GM21576 (cell line): ENCODE measurements around the gene WNT9A.

Experiments used
- ATAC-seq: cut with Tn5 transposase; IDR thresholded peaks from one replicate; pipeline ENCODE4 v1.9.1; 2021; ENCODE audit warnings: mild to moderate bottlenecking, moderate library complexity; ENCODE audit not compliant: unreplicated experiment

The WNT9A gene

DNA sequence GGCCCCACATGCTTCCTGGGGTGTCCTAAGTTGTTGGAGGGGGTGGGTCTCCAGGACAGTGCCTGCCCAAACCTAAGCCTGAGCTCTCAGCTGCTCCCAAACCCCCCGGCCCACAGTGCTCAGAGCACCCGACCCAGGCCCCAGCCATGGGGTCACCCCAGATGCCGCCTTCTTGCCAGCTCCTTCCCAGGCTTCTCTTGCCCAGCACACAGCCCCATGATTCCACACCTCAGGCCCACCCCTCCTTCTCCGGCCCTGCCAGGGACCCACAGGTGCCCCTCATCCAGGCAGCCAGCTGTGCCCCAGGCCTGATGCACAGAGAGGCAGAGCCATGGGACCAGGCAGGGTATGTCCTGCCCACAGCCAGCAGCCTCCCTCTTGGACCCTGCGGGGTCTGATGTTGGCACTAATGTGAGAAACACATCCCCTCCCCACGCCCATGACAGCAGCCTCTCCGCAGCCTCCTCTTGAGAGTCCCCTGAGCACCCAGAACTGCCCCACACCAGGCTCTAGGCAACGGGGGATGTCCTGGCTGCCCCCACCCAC is 4.9 kb downstream of the WNT9A start:
- no peak for ATAC-seq

DNA sequence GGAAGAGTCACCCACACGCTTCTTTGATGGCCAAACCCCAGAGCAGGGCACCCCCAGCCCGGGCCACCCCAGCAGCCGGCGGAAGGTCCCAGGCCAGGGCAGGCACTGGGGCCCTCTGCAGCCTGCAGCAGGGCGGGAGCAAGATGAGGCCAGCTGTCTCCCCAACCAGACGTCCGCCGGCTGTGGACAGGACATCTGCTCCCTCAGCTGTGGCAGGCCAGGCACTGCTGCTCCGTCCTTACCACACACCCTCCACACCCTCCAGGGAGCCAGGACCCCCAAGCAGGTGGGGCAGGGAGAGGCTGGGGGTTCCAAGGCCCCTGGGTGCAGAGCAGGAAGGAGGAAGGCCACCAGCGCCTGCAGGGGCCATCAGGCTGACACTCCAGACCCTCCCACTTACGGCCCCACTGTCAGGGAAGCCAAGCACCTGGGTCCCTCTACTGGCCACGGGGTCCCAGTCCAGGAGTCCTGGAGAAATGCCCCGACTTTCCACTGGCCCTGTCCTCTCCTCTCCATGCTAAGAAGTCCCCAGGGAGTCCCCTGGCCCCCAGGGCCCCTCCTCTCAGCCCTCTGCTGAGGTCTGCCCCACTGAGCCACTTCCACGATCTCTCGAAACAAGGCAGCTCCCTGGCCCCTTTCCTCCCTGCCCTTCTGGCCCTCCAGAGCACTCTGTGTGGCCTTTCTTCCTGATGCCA is 5.6 kb downstream of the WNT9A start:
- ATAC-seq, result no peak

DNA sequence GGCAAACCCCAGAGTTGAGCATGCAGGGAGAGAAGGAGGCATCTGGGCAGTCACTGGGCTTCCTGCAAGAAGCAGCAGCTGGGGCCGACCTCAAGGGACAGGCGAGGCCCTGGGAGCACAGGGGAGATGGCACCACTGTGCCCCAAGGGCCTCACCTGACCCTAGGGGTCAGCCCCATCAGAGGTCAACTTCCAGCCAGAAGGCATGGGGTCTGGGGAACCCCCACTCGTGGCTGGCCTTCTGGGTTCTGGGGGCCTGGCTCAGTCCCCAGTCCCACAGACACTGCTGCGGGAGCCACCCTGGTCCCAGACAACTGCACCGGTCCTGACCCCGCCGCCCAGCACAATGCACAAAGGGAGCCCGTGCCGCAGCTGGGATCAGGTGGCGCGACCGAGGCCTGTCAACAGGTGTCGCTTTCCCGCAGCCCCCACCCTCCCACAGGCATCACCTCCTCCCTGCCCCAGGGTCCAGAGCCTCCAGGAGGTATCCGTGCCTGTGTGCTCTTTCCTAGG is 6.2 kb downstream of the WNT9A start:
- no peak for ATAC-seq

DNA sequence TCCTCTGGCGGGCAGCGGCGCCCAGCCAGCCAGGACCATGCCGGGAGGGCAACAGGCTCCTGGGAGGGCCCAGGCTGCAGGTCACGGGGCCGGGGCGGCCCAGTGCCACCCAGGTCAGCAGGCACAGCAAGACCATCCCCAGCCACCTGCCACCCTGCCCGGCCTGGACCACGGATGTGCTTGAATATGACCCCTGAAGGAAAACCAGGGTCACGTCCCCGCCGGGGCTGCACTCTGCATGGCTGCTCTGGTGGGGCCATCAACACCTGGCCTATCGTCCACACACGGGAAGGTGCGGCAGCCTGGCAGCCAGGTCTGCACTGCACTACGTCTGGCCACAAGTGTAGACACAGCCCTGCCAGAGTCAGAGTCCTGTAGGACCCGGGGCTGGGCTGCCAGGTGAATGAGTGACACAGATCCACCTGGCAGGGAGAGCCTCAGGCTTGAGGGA is 6.9 kb downstream of the WNT9A start:
- no peak for ATAC-seq

DNA sequence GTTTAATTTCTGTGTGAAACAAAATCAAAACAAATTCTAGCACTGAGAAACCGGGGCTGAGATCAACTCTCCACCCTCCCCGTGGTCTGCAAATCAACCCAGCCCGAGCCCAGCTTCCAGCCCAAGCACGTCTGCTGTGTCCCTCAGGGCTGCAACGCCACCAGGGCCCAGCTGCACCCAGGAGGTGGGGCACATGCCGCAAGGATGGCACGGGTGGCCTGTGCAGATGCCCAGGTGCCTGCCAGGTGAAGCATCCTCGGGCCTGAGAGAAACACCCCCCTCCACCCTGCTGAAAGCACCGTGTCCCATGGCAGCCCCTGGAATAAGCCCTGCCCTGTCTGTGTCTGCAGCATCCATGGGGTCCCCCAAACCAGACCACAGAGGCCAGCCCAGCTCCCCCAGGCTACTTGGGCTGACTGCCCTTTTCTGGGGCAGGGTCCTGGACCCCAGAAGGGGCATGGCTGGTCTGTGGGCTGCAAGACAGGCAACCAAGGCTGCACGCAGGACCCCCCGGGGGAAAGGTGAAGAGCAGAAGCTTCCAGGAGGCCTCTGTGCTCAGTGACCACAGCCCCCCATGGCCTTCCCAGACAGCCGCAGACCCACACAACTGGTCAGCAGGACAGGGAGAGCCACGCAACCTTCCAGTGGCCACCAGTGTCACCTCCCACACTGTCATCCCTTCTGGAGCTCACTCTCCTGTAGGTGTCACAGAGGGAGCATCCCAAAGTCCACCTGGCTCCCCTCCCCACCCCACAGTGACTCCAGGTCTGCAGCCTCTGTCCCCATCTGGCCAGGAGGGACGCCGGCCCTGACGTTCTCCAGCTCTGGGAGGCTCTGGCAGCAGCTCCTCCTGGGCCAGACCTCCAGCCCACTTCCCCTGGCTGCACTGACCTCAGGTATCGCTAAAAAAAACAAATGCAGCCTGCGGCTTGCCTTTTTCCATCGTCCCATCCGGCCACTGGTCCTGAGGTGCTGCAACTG is 7.7 kb downstream of the WNT9A start:
- no peak for ATAC-seq

DNA sequence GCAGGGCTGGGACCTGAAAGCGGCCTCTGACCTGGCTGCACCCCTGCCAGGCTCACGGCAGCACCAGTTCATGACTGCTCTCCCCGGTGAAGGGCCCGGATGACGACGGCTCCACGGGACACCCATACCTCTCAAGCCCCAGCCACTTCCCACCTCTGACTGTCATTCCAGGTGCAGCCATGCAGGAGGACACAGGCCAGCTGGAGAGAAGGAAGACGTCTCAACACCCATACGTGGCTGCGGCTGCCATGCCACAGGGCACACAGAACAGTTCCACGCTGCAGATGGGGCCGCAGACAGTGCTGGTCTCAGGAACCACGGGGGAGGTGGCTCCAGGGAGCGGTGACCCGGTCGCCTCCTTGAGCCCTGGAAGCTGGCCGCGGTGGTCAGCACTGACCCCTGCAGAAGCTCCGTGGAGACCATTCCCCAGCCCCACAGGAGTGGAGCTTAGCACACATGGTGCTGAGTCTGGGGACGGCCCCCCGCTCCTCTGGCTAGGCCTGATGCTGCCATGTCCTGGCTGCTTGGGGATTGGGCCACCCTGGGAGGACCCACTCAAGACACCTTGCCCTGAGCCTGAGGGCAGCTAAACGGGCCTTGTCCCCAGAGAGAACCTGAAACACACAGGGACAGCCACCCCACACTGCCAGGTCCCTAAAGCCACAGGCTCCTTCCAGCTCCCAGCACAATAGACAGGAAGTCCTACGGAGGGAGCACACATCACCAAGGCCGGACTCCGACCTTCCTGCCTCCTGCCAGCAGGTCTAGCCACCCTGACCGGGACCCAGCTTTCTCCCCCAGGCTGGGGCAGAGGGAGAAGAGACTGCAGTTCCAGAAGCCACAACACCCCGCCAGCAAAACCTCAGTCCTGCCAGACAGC is 8.6 kb downstream of the WNT9A start:
- ATAC-seq, result no peak

DNA sequence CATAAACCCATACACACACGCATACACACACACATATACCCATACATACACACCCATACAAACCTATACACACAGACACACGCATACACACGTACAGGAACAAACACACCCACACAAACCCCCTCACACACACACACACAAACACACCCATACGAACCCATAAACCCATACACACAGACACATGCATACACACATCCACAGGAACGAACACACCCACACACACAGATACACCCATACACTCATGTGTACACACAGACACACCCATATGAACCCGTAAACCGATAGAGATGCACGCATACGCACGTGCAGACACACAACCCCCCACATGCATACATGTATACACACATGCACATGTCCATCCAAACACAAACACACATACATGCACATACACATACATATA is 9.5 kb downstream of the WNT9A start:
- ATAC-seq, result no peak

DNA sequence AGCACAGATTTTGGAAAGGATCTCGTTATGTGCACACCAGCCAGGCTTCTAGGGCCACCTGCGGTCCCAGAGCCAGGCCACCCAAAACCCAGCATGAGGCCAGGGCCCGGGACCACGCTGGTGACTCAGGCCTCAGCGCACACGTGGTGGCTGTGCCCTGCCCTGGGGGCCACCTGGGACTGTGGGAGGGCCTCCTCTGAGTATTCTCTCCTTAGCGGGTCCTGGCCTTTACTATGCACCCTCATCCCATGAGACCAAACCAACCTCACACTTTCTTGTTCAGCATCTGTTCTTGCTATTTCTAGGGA is 9.9 kb downstream of the WNT9A start:
- ATAC-seq, result no peak

DNA sequence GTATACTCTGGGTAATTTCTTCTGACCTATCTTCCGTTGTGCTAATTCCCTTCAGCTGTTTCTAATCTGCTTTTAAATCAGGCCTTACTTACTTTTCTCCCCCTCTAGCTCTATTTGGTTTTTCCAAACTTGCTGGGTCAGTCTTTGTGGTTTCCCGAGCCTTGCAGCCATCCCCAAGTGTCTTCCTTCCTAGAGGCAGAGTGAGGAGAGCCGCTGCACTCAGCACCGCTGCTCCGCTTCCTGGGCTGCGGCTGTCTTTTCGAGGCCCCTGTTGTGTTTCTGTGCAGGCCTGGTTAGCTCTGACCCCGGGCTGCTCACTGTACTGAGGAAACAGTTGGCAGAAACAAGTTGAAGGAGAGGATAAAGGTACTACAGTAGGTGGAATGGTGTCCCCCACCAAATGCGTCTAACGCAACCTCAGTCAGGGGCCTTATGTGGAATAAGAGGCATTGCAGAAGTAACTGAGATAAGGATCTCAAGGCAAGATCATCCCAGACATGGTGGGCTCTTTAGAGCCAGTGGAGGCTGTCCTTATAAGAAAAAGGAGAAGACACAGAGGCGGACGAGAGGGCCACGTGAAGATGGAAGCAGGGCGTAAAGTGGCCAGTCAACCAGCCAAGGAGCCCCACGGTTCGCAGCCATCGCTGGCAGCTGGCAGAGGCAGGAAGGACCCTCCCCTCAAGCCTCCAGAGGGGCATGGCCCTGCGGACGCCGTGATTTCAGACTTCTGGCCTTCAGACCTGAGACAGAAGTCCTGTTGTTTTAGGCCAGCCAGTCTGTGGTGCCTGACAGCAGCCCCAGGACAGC is 10.5 kb downstream of the WNT9A start:
- ATAC-seq, result no peak

DNA sequence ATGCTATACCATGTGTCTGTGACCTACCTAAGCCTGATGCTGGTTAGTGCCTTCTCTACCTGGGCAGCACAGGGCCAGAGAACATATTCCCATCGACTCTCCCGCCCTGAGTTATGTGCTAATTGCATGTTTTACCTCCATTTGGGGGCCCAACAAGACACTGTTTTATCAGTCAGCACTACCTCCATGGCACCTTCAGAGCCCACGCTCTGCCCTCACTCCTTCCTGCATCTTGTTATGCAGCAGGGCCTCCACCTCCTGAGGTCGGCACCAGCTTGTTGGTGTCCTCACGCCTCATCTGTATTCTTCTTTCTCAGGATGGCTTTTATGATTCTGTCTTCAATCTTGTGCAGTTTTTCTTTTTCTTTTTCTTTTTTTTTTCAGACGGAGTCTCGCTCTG is 11.9 kb downstream of the WNT9A start:
- ATAC-seq, result no peak

DNA sequence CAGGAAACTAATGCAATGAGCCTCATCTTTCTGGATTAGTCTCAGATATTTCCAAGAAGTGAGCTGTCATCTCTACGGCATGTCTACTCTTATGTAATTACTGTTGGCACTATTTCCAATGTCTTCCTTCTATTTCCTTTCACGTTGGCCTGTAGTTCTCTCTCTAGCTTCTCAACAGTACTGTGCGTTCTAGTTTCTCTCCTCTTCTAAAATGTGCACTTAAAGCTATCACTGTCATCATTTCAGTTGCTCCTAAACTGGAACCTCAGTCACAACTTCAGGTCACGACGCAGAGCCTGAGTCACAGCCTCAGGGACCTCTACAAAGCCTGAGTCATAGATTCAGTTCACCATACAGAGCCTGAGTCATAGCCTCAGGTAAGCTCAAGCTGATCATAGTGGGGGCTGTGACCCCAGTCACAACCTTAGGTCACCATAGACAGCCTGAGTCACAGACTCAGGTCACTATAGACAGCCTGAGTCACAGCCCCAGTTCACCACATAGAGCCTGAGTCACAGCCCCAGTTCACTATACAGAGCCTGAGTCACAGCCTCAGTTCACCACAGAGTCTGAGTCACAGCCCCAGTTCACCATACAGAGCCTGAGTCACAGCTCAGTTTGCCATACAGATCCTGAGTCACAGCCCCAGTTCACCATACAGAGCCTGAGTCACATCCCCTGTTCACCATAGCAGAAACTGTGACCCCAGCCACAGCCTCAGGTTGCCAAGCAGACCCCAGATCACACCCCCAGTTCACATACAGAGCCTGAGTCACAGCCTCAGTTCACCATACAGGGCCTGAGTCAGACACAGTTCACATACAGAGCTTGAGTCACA is 13.0 kb downstream of the WNT9A start:
- no peak for ATAC-seq

DNA sequence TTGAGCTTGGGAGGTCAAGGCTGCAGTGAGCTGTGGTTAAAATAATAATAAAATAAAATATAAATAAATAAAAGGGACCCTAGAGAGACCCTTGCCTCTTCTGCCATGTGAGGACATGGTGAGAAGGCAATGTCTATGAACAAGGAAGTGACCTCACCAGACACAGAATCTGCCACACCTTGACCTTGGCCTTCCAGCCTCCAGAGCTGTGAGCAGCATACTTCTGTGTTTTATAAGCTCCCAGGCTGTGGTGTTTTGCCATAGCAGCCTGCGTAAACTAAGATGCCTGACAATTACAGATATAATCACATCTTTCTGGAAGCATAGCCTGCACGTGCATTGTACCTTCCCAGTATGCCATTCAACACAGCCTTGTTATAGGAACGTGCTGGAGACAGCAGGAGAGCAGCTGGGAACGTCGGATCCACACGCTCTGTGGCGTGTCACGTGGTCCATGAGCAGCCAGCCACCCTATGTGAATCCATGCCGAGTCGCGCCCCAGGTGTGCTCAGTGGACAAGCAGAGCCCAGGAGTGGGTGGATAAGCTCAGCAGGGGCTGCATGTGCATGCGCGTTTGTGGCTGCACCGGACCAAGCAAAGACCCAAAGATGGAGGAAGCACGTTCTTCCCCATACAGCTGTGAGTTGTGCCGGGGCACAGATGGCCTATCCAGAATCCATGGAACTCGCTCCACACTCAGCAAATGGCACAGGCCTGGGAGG is 17.8 kb downstream of the WNT9A start:
- no peak for ATAC-seq

DNA sequence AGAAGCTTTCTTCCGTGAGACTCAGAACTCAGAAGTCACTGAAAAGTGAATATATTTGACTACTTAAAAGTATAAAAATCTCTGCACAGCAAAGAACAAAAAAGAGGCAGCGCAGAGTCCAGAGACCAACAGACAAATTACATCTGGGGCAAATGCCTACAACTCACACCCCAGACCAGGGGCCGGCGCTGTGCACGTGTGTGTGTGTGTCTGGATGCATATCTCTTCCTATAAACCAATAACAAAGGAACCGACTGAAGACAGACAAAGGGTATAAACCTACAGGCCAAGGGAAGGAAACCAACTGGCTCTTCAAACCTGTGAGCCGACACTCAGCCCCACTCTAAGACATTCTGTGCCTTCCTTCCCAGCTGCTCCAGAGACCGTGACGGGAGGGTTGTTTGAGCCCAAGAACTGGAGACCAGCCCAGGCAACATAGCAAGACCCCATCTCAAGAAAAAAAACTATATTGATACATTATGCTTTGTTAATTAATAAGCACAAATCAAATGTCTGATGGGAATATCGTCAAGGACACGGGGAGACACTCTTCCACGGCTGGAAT is 18.8 kb downstream of the WNT9A start:
- ATAC-seq, result no peak

DNA sequence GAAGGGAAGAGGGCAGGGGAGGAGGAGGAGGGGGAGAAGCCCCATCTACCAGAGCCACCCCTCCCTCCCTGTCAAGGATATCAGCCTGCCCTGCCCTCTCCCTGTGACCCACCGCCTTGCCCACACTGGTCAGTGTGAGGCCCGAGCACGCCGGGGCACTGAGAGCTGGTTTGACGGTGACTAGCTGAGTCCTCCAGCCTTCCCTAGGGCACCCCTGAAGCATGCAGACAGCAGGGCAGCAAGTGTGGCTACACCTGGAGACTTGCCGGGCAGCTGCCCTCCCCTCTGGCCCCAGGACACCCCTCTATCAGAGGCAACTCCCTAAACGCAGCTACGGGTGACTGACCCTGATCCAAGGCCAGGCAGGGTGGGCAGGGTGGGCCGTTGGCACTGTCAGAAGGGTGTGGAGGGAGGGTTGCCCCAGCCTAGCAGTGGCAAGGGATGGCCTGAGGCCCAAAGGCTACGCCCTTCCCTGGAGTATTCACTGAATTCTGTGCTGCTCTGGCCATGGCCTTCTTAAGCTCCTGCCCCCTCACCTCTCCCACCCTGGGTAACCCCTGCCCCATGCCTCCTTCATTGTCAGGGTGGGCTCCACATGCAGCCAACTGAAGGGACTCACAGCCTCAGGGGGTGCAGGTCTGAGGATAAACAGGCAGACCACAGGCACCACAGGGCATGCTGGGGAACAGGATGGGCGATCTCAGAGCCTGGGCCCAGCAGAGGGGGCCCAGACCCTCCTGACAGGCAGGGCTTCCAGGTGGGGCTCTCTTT is 19.6 kb downstream of the WNT9A start:
- ATAC-seq, result no peak

DNA sequence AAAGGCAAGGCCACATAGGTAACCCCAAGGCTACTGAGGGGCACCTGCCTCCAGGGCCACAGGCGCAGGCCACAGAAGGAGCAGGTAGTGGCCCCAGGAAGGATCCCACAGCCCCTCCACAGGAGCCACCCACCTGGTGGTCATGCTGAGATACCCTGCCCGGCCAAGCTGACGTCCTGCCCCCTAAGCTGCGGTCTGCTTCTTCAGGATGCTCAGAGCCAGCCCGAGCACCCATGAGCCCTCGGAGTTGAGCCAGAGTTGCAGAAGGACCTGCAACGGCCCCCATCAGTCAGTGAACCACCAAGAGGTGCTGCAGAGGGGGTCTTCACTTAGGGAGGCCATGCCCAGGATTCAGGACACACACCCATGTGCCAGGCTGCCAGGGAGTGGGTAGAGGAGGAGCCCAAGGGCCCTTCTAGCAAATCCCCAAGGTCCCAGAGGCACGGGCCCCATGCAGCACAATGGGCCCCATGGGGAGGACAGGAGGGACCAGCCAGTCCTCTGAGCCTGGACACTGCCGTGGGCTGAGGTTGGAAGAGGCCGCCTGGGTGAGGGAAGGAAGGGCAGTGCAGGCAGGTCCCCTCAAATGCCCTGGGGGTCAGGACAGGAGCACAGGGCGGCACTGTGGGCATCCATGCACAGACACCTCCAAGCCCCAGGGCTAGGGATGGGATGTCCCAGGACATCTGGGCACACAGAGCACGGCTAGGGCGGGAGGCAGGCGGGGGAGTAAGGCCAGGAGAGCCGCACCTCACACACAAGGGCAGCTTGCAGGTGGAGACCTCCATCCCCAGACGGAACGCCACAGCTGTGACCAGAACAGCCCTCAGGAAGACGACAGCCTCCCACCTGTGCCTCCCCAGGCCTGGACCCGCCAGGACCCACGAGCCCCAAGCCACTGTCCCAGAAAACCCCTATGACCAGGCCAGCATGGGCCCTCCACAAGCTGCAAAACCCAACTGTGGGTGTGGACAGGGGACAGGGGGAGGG is 20.5 kb downstream of the WNT9A start:
- no peak for ATAC-seq

DNA sequence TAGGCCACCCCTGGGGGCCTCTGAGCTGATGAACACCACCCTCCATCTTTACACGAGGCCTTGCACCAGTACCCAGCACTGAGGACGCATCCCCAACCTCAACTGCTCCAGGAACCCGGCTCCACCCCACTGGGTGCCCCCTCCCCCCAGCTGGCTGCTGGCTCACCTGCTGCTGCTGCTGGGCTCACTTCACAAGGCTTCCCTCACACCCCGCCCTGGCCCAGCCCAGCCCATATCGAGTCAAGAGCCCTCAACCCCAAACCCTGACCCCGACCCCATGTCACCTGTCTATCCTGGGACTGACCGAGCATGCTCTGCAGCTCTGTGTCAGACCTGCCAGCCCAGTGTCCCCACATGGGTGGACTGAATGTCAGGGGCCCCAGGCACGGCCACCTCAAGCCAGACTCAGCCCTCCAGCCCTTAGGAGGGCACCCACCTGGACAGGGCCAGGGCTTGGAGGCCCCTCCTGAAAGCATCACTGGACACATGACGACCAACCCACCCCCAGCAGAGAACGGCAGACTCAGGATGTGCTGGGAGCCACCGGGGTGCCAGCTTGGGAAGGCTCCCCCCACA is 21.4 kb downstream of the WNT9A start:
- ATAC-seq, result no peak
